Hepatocyte (in vitro differentiated cells): ENCODE data around the gene CCDC63.

Source experiments
- CTCF ChIP-seq: fragments of 200-600 bp; sonication (generic); IDR thresholded peaks from 2 replicates; pipeline ENCODE4 v1.5.1; 2016; ENCODE audit warnings: antibody characterized with exemption, mild to moderate bottlenecking; ENCODE audit not compliant: poor library complexity
- EZH2 ChIP-seq: fragments of 200-600 bp; sonication (generic); IDR thresholded peaks from 2 replicates; pipeline ENCODE4 v1.6.1; 2016; ENCODE audit warnings: antibody characterized with exemption, mild to moderate bottlenecking, borderline replicate concordance
- EZH2phosphoT487 ChIP-seq: fragments of 200-600 bp; sonication (generic); IDR thresholded peaks from one replicate; pipeline ENCODE4 v1.6.1; 2018; ENCODE audit warnings: antibody characterized with exemption, mild to moderate bottlenecking, low read depth, moderate library complexity; ENCODE audit not compliant: unreplicated experiment, severe bottlenecking

GRCh38 chr12:110893956-110894355 lies 47.2 kb downstream of the CCDC63 start:
- TF ChIP-seq CTCF (no peak), EZH2 (no peak), EZH2phosphoT487 (no peak)
